Spleen (tissue), 11 donors: Measurements from ENCODE around the gene TNFRSF21. TPM values are rescaled to one million over a fixed set of nuclear protein-coding genes. Genes with fewer than 3 reads are reported as not detected.

ENCODE experiments used
- DNase-seq: peaks from one replicate; pipeline ENCODE4 v3.0.0-alpha.2; 2020
- H3K27ac ChIP-seq, 8 donors: fragments of 200-600 bp; sonication (generic) in 7 of 8; 1 replicate in 4 of 8; 2 replicates in 4 of 8; pipeline versions ENCODE4 v1.5.0 to v1.8.0; 2016 to 2021; ENCODE audit warnings: inconsistent platforms in 4 of 8, mild to moderate bottlenecking in 4 of 8, moderate library complexity in 1 of 8
- H3K27me3 ChIP-seq, 7 donors: fragments of 200-600 bp; sonication (generic) in 6 of 7; replicated peaks in 1 of 7; 1 replicate in 4 of 7; 2 replicates in 3 of 7; pipeline versions ENCODE4 v1.5.0 to v1.8.0; 2016 to 2021; ENCODE audit warnings: inconsistent platforms in 3 of 7, mild to moderate bottlenecking in 1 of 7
- H3K36me3 ChIP-seq, 6 donors: fragments of 200-600 bp; sonication (generic) in 5 of 6; 1 replicate in 4 of 6; 2 replicates in 2 of 6; pipeline versions ENCODE4 v1.5.0 to v1.8.0; 2016 to 2021; ENCODE audit warnings: inconsistent platforms in 2 of 6
- H3K4me1 ChIP-seq, 6 donors: fragments of 200-600 bp; sonication (generic) in 5 of 6; 1 replicate in 3 of 6; 2 replicates in 3 of 6; pipeline versions ENCODE4 v1.5.0 to v1.8.0; 2016 to 2021; ENCODE audit warnings: inconsistent platforms in 3 of 6
- H3K4me3 ChIP-seq, 8 donors: fragments of 200-600 bp; sonication (generic) in 7 of 8; 1 replicate in 4 of 8; 2 replicates in 4 of 8; pipeline versions ENCODE4 v1.5.0 to v1.8.0; 2016 to 2021; ENCODE audit warnings: inconsistent platforms in 4 of 8, mild to moderate bottlenecking in 4 of 8, moderate library complexity in 2 of 8
- H3K9me3 ChIP-seq, 8 donors: fragments of 200-600 bp; sonication (generic) in 7 of 8; 1 replicate in 4 of 8; 2 replicates in 4 of 8; pipeline versions ENCODE4 v1.5.0 to v1.8.0; 2016 to 2021; ENCODE audit warnings: inconsistent platforms in 4 of 8
- CTCF ChIP-seq, 11 experiments: fragments of 200-600 bp in 7 of 11; fragments of 450-650 bp in 4 of 11; sonication (generic) in 4 of 11; IDR thresholded peaks in 8 of 11; conservative IDR thresholded peaks in 3 of 11; 1 replicate in 7 of 11; 2 replicates in 4 of 11; pipeline versions ENCODE4 v1.4.0 to v1.8.0; 2016 to 2021; ENCODE audit warnings: antibody characterized with exemption in 11 of 11, inconsistent platforms in 4 of 11, mild to moderate bottlenecking in 1 of 11
- POLR2A ChIP-seq, 3 donors: fragments of 450-650 bp; IDR thresholded peaks; one replicate each; pipeline ENCODE4 v1.5.1; 2017; ENCODE audit warnings: antibody characterized with exemption in 3 of 3, mild to moderate bottlenecking in 1 of 3
- POLR2AphosphoS5 ChIP-seq, 3 donors: sonication (generic); formaldehyde crosslinking; IDR thresholded peaks; one replicate each; pipeline ENCODE4 v1.5.1; 2017; ENCODE audit warnings: antibody characterized with exemption in 3 of 3
- WGBS, 5 donors: extraction: QIAGEN DNeasy Blood & Tissue Kit in 3 of 5; methylation state at CpG; one replicate each; pipeline versions ENCODE4 v1.1.5 to v1.1.7; 2013 to 2018; 5-methylcytosine and 5-hydroxymethylcytosine counted together
- intact Hi-C: fragments of 100-400 bp; cut with DNase I; formaldehyde crosslinking; loops from one replicate; pipeline ENCODE4 v1.15.0; 2023; ENCODE audit warnings: low total_unique reads
- polyA plus RNA-seq, 3 donors: library from polyadenylated mRNA; stranded (reverse); fragments of 200-250 nt; gene quantifications; one replicate each; pipeline ENCODE4 v1.2.1, GENCODE V29; 2013
- total RNA-seq, 7 donors: library from RNA; depleted of rRNA in 3 of 7; stranded (reverse); fragments of >200 nt in 3 of 7; fragmentation: NEBNext Ultra II Directional in 4 of 7; extraction: Animal tissue kit (Norgen Biotek cat#: 25700) in 4 of 7; gene quantifications; one replicate each; pipeline versions ENCODE4 v1.1.0 to v1.2.1, GENCODE V29; 2016 to 2021
- donor health status: healthy with polysubstance abuse.
- donor health status: DM: no; HTN: no; CAD: no; lungs with moderate emphysema.
- donor health status: DM: no; HTN: no; CAD: no.
- donor health status: Bipolar disorder and iron deficiency.
- donor health status: healthy.
- donor health status: DM: no; HTN: no; CAD: no.
- donor health status: DM: yes; HTN: yes; CAD: no.

TNFRSF21 gene
- total and polyA plus RNA-seq, 10 donors, result 3.3 to 40.4 (median 23.0) TPM

GRCh38 chr6:47307362-47308197 is 2.1 kb downstream of the TNFRSF21 start:
- TF ChIP-seq CTCF (IDR thresholded peaks at IDR 0.05 in 8 of 11, conservative IDR thresholded peaks at IDR 0.05 in 3 of 11) (no peak), POLR2AphosphoS5 (IDR thresholded peaks at IDR 0.05) (no peak), POLR2A (IDR thresholded peaks at IDR 0.05) (no peak)
- DNase-seq, result no peak
- Histone ChIP-seq H3K4me1 (peaks cover 0 to 25% (median 19%) of the 10 kb centered on the region in 6 donors), H3K36me3 (no peaks in the 10 kb centered on the region), H3K9me3 (no peaks in the 10 kb centered on the region), H3K4me3 (peak overlapping the region in 4 of 8 donors; percentile 67 to 82 (median 68)), H3K27ac (no peak overlapping the region), H3K27me3 (peaks cover 0 to 53% (median 12%) of the 10 kb centered on the region in 7 donors)
- intact Hi-C loops, result loop anchor here (10.0 kb wide), 1 partner anchor 213 kb away; no protein-coding TSS in a partner anchor
- WGBS, 5 donors, result 91 to 94% (median 92%) methylated on average over 7 of the region's 7 CpGs

- intact Hi-C loops, result loop anchor here (10.0 kb wide), 1 partner anchor 212 kb away; no protein-coding TSS in a partner anchor
- no peaks in the 10 kb centered on the region for H3K36me3 ChIP-seq
- no peak overlapping the region for H3K27ac ChIP-seq
Measured at GRCh38 chr6:47306887-47307286, 2.8 kb downstream of the TNFRSF21 start.

GRCh38 chr6:47303861-47304260 is 5.8 kb downstream of the TNFRSF21 start:
- H3K4me3 ChIP-seq, result no peak overlapping the region
- H3K9me3 ChIP-seq, result no peaks in the 10 kb centered on the region
- no peaks in the 10 kb centered on the region for H3K36me3 ChIP-seq
- TF ChIP-seq CTCF (IDR thresholded peaks at IDR 0.05 in 8 of 11, conservative IDR thresholded peaks at IDR 0.05 in 3 of 11), result no peak
- no peak for TF ChIP-seq POLR2AphosphoS5 (IDR thresholded peaks at IDR 0.05)
- no peak for TF ChIP-seq POLR2A (IDR thresholded peaks at IDR 0.05)
- DNase-seq, result no peak
- no peak overlapping the region for H3K27ac ChIP-seq
- H3K27me3 ChIP-seq, result peaks cover 0 to 32% (median 6%) of the 10 kb centered on the region in 7 donors
- intact Hi-C loops, result loop anchor here (10.0 kb wide), 1 partner anchor 209 kb away; no protein-coding TSS in a partner anchor
- WGBS, 5 donors, result 89 to 97% (median 93%) methylated on average over 1 of the region's 1 CpG
- H3K4me1 ChIP-seq, result peaks cover 0 to 12% (median 7%) of the 10 kb centered on the region in 6 donors

More at GRCh38 chr6:47306887-47307286, 2.8 kb downstream of the TNFRSF21 start:
- Histone ChIP-seq H3K27me3 (peaks cover 0 to 53% (median 12%) of the 10 kb centered on the region in 7 donors), H3K4me1 (peaks cover 0 to 25% (median 19%) of the 10 kb centered on the region in 6 donors), H3K9me3 (no peaks in the 10 kb centered on the region), H3K4me3 (peak overlapping the region in 1 of 8 donors; percentile 69)
- WGBS, 5 donors, result 83 to 94% (median 87%) methylated on average over 2 of the region's 2 CpGs
- DNase-seq, result no peak
- no peak for TF ChIP-seq POLR2A (IDR thresholded peaks at IDR 0.05)
- TF ChIP-seq POLR2AphosphoS5 (IDR thresholded peaks at IDR 0.05), result no peak
- no peak for TF ChIP-seq CTCF (IDR thresholded peaks at IDR 0.05 in 8 of 11, conservative IDR thresholded peaks at IDR 0.05 in 3 of 11)

GRCh38 chr6:47303342-47303741 is 6.4 kb downstream of the TNFRSF21 start:
- no peaks in the 10 kb centered on the region for H3K9me3 ChIP-seq
- H3K27ac ChIP-seq, result no peak overlapping the region
- no peaks in the 10 kb centered on the region for H3K36me3 ChIP-seq
- 77 to 90% (median 84%) methylated on average over 1 of the region's 1 CpG for WGBS, 5 donors
- H3K4me1 ChIP-seq, result peaks cover 0 to 6% (median 2%) of the 10 kb centered on the region in 6 donors
- no peak for TF ChIP-seq POLR2AphosphoS5 (IDR thresholded peaks at IDR 0.05)
- TF ChIP-seq CTCF (IDR thresholded peaks at IDR 0.05 in 8 of 11, conservative IDR thresholded peaks at IDR 0.05 in 3 of 11), result no peak
- no peak for TF ChIP-seq POLR2A (IDR thresholded peaks at IDR 0.05)
- intact Hi-C loops, result loop anchor here (10.0 kb wide), 1 partner anchor 209 kb away; no protein-coding TSS in a partner anchor
- no peak overlapping the region for H3K4me3 ChIP-seq
- no peak for DNase-seq
- peaks cover 0 to 27% (median under 1%) of the 10 kb centered on the region in 7 donors for H3K27me3 ChIP-seq
